GM12878 (cell line): ENCODE data around the gene DHFR. TPM values are rescaled to one million over a fixed set of nuclear protein-coding genes. Genes with fewer than 3 reads are reported as not detected.

Source experiments
- ATAC-seq: fragments of 200-7000 bp; cut with Tn5 transposase; 3 replicates; pipeline ENCODE4 v1.9.1; 2020; ENCODE audit warnings: mild to moderate bottlenecking, moderate library complexity
- BruUV-seq: library from RNA; stranded (reverse); fragments of 400-500 nt; replicated peaks from 2 replicates; lab custom pipeline; 2021; lab: Mats Ljungman, UMichigan
- CTCF ChIA-PET: fragments of 300-600 bp; sonication (Branson Sonifier 250); formaldehyde crosslinking; extraction: SDS; loops from one replicate; lab custom pipeline; 2021; ENCODE audit warnings: inconsistent platforms; lab: Yijun Ruan, JAX
- POLR2A ChIA-PET: fragments of 350-600 bp; formaldehyde crosslinking; extraction: SDS; loops from one replicate; lab custom pipeline; 2021; ENCODE audit warnings: inconsistent platforms; lab: Charles Lee
- RAD21 ChIA-PET: fragments of 300-600 bp; sonication (Branson Sonifier 250); formaldehyde crosslinking; loops from one replicate; lab custom pipeline; 2023; ENCODE audit warnings: antibody characterized with exemption; ENCODE audit not compliant: unreplicated experiment; lab: Charles Lee
- SMC1A ChIA-PET: fragments of 300-600 bp; sonication (Branson Sonifier 250); formaldehyde crosslinking; loops from one replicate; lab custom pipeline; 2023; ENCODE audit not compliant: unreplicated experiment, uncharacterized antibody; lab: Charles Lee
- DNase-seq: peaks from one replicate; pipeline ENCODE4 v3.0.0-alpha.2; 2011; ENCODE audit warnings: low read depth, low spot score
- FAIRE-seq: peaks from 3 replicates; lab custom pipeline; 2011; peaks lifted over from hg19 to GRCh38; lab: Jason Lieb, UNC
- H2AFZ ChIP-seq: 2 replicates; pipeline ENCODE4 v1.6.0; 2011; ENCODE audit warnings: low read depth, low read length, control low read depth; ENCODE audit not compliant: control insufficient read depth
- H3K27ac ChIP-seq: 2 replicates; pipeline ENCODE4 v1.5.1; 2011; ENCODE audit warnings: control low read depth; ENCODE audit not compliant: control insufficient read depth, insufficient read depth
- H3K27me3 ChIP-seq, 2 experiments: replicated peaks in 1 of 2; 2 replicates each; pipeline versions ENCODE4 v1.6.0 to v1.6.1; 2011; ENCODE audit warnings: low read length in 1 of 2; ENCODE audit not compliant: control insufficient read depth in 2 of 2, insufficient read depth in 2 of 2
- H3K36me3 ChIP-seq, 2 experiments: 2 replicates each; pipeline ENCODE4 v1.5.1; 2011; ENCODE audit warnings: low read length in 1 of 2; ENCODE audit not compliant: control insufficient read depth in 2 of 2, insufficient read depth in 2 of 2
- H3K4me1 ChIP-seq: 2 replicates; pipeline ENCODE4 v1.6.1; 2011; ENCODE audit warnings: mild to moderate bottlenecking, low read length, moderate library complexity, mixed read lengths; ENCODE audit not compliant: control insufficient read depth, insufficient read depth
- H3K4me2 ChIP-seq: 2 replicates; pipeline ENCODE4 v1.6.0; 2011; ENCODE audit warnings: control low read depth; ENCODE audit not compliant: control insufficient read depth, insufficient read depth
- H3K4me3 ChIP-seq: fragments of 200-600 bp; sonication (generic); 2 replicates; pipeline ENCODE4 v1.5.1; 2016
- H3K79me2 ChIP-seq: 2 replicates; pipeline ENCODE4 v1.6.0; 2011; ENCODE audit warnings: low read length; ENCODE audit not compliant: control insufficient read depth, insufficient read depth
- H3K9ac ChIP-seq: 2 replicates; pipeline ENCODE4 v1.8.0; 2011; ENCODE audit warnings: low read length, control low read depth, mixed read lengths; ENCODE audit not compliant: control insufficient read depth, insufficient read depth
- H3K9me3 ChIP-seq: replicated peaks from 3 replicates; pipeline ENCODE4 v1.5.1; 2011; ENCODE audit warnings: mild to moderate bottlenecking, low read length; ENCODE audit not compliant: control insufficient read depth, insufficient read depth
- H4K20me1 ChIP-seq: 2 replicates; pipeline ENCODE4 v1.6.0; 2011; ENCODE audit not compliant: control insufficient read depth, insufficient read depth
- BMI1 ChIP-seq: fragments of 450-650 bp; IDR thresholded peaks from 2 replicates; pipeline ENCODE4 v1.6.1; 2016; ENCODE audit warnings: mild to moderate bottlenecking, moderate library complexity, borderline replicate concordance
- CBX3 ChIP-seq: fragments of 200-600 bp; sonication (generic); IDR thresholded peaks from 2 replicates; pipeline ENCODE4 v1.6.1; 2016; ENCODE audit warnings: low read depth, borderline replicate concordance
- CBX5 ChIP-seq: sonication (generic); IDR thresholded peaks from 2 replicates; pipeline ENCODE4 v1.6.1; 2016; ENCODE audit warnings: low read depth, moderate library complexity, mild to moderate bottlenecking, inconsistent platforms
- CHD4 ChIP-seq: fragments of 200-600 bp; sonication (generic); IDR thresholded peaks from 2 replicates; pipeline ENCODE4 v1.6.1; 2016; ENCODE audit warnings: mild to moderate bottlenecking
- MTA3 ChIP-seq: IDR thresholded peaks from 2 replicates; pipeline ENCODE4 v1.6.1; 2012; ENCODE audit warnings: low read length, inconsistent platforms, borderline replicate concordance
- NFXL1 ChIP-seq: fragments of 450-650 bp; IDR thresholded peaks from 2 replicates; pipeline ENCODE4 v1.6.1; 2017; ENCODE audit warnings: antibody characterized with exemption, mild to moderate bottlenecking, borderline replicate concordance
- SIX5 ChIP-seq: IDR thresholded peaks from 2 replicates; pipeline ENCODE4 v1.6.1; 2011; ENCODE audit warnings: mild to moderate bottlenecking, low read depth, low read length, moderate library complexity; ENCODE audit not compliant: severe bottlenecking
- YBX1 ChIP-seq: fragments of 450-650 bp; IDR thresholded peaks from 2 replicates; pipeline ENCODE4 v1.6.1; 2016; ENCODE audit warnings: antibody characterized with exemption
- WGBS: methylation state at CpG from one replicate; pipeline ENCODE4 v1.1.6; 2016; ENCODE audit warnings: low lambda C conversion rate; ENCODE audit not compliant: insufficient replicate concordance, insufficient coverage; ENCODE audit errors: missing lambda C conversion rate; 5-methylcytosine and 5-hydroxymethylcytosine counted together
- in situ Hi-C: fragments of 300-500 bp; cut with MboI; formaldehyde crosslinking; loops from 9 replicates; pipeline ENCODE4 v1.14.3; 2018; ENCODE audit warnings: mixed read lengths
- intact Hi-C: fragments of 100-400 bp; cut with micrococcal nuclease; formaldehyde crosslinking; loops from one replicate; pipeline ENCODE4 v1.14.2; 2022; ENCODE audit not compliant: unreplicated experiment
- polyA plus RNA-seq, 11 experiments: library from polyadenylated mRNA; depleted of rRNA in 4 of 11; unstranded in 6 of 11; stranded (reverse) in 5 of 11; fragments of >200 nt; fragmentation: Nextera tagmentation in 4 of 11; fragmentation: Illumina TruSeq in 1 of 11; extraction: Ambion mirVana in 4 of 11; extraction: Trizol in 1 of 11; gene quantifications; 1 replicate in 1 of 11; 2 replicates in 10 of 11; pipeline versions ENCODE4 v1.2.1 to v1.2.3, GENCODE V29; 2011 to 2016; ENCODE audit warnings: inconsistent platforms in 2 of 11, missing spikeins in 2 of 11, low read depth in 1 of 11
- total RNA-seq, 4 experiments: library from RNA; depleted of rRNA in 3 of 4; stranded (reverse); fragments of >200 nt in 3 of 4; fragmentation: Illumina TruSeq in 1 of 4; extraction: Trizol in 1 of 4; gene quantifications; 2 replicates each; pipeline versions ENCODE4 v1.2.1 to v1.2.3, GENCODE V29; 2013 to 2021
- TF ChIP-seq, protein P1 (sequence below): fragments of 450-650 bp; IDR thresholded peaks from 2 replicates; pipeline ENCODE4 v1.6.1; 2017; ENCODE audit warnings: mild to moderate bottlenecking, moderate library complexity
- TF ChIP-seq, protein P2 (sequence below): fragments of 450-650 bp; IDR thresholded peaks from 2 replicates; pipeline ENCODE4 v1.6.1; 2018; ENCODE audit warnings: borderline replicate concordance, mild to moderate bottlenecking; ENCODE audit not compliant: partially characterized antibody
- TF ChIP-seq, protein P3 (sequence below): IDR thresholded peaks from 2 replicates; pipeline ENCODE4 v1.6.1; 2012; ENCODE audit warnings: low read depth, low read length, improper control_type of control experiment
- TF ChIP-seq, protein P4 (sequence below): fragments of 450-650 bp; IDR thresholded peaks from 2 replicates; pipeline ENCODE4 v1.6.1; 2016; ENCODE audit warnings: mild to moderate bottlenecking, moderate library complexity, borderline replicate concordance

Gene DHFR
- total and polyA plus RNA-seq, 10 of the 15 experiments (the other 5 are each of a cell fraction or from before 2014, with no cell fraction given), result 57.9 to 143 (median 71.4) TPM

DNA sequence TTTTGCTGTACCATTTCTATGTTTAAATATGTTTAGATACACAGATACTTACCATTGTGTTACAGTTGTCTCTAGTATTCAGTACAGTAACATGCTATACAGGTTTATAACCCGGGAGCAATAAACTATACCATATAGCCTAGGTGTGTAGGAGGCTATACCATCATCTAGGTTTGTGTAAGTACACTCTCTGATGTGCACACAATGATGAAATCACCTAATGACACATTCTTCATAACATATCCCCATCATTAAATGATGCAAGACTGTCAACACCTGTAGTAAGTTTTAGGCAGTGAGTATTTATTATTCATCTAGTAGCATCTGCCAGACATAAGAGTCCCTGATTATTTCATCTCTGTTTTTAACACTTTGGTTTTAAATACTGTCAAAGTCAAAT is 7.3 kb upstream of the DHFR start:
- no peaks in the 10 kb centered on the region for H3K4me1 ChIP-seq
- ATAC-seq (no peak), FAIRE-seq (peak; percentile 65), DNase-seq (no peak)
- H3K27ac ChIP-seq, result no peak overlapping the region
- RAD21 ChIA-PET, result no interaction called here
- SMC1A ChIA-PET, result no interaction called here
- H2AFZ ChIP-seq, result no peak overlapping the region
- H4K20me1 ChIP-seq, result no peaks in the 10 kb centered on the region
- H3K79me2 ChIP-seq, result no peaks in the 10 kb centered on the region; the same call in 1 of the 2 replicates
- CTCF ChIA-PET, result no interaction called here
- no peak overlapping the region for H3K9ac ChIP-seq
- 100% methylated on average over 1 of the region's 1 CpG for WGBS
- BruUV-seq, result no TSS peak
- H3K27me3 ChIP-seq, result no peaks in the 10 kb centered on the region
- no peaks in the 10 kb centered on the region; the same call in 2 of the 3 replicates for H3K9me3 ChIP-seq
- H3K36me3 ChIP-seq, result peaks cover 2 to 22% of the 10 kb centered on the region in 2 experiments
- POLR2A ChIA-PET, result no interaction called here
- H3K4me2 ChIP-seq, result no peak overlapping the region
- intact Hi-C loops (no loop called here), in situ Hi-C loops (no loop called here)
- no peak overlapping the region for H3K4me3 ChIP-seq
- TF ChIP-seq, protein P1, sequence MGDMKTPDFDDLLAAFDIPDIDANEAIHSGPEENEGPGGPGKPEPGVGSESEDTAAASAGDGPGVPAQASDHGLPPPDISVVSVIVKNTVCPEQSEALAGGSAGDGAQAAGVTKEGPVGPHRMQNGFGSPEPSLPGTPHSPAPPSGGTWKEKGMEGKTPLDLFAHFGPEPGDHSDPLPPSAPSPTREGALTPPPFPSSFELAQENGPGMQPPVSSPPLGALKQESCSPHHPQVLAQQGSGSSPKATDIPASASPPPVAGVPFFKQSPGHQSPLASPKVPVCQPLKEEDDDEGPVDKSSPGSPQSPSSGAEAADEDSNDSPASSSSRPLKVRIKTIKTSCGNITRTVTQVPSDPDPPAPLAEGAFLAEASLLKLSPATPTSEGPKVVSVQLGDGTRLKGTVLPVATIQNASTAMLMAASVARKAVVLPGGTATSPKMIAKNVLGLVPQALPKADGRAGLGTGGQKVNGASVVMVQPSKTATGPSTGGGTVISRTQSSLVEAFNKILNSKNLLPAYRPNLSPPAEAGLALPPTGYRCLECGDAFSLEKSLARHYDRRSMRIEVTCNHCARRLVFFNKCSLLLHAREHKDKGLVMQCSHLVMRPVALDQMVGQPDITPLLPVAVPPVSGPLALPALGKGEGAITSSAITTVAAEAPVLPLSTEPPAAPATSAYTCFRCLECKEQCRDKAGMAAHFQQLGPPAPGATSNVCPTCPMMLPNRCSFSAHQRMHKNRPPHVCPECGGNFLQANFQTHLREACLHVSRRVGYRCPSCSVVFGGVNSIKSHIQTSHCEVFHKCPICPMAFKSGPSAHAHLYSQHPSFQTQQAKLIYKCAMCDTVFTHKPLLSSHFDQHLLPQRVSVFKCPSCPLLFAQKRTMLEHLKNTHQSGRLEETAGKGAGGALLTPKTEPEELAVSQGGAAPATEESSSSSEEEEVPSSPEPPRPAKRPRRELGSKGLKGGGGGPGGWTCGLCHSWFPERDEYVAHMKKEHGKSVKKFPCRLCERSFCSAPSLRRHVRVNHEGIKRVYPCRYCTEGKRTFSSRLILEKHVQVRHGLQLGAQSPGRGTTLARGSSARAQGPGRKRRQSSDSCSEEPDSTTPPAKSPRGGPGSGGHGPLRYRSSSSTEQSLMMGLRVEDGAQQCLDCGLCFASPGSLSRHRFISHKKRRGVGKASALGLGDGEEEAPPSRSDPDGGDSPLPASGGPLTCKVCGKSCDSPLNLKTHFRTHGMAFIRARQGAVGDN, result no peak
- no peak for TF ChIP-seq CHD4
- TF ChIP-seq, protein P2, sequence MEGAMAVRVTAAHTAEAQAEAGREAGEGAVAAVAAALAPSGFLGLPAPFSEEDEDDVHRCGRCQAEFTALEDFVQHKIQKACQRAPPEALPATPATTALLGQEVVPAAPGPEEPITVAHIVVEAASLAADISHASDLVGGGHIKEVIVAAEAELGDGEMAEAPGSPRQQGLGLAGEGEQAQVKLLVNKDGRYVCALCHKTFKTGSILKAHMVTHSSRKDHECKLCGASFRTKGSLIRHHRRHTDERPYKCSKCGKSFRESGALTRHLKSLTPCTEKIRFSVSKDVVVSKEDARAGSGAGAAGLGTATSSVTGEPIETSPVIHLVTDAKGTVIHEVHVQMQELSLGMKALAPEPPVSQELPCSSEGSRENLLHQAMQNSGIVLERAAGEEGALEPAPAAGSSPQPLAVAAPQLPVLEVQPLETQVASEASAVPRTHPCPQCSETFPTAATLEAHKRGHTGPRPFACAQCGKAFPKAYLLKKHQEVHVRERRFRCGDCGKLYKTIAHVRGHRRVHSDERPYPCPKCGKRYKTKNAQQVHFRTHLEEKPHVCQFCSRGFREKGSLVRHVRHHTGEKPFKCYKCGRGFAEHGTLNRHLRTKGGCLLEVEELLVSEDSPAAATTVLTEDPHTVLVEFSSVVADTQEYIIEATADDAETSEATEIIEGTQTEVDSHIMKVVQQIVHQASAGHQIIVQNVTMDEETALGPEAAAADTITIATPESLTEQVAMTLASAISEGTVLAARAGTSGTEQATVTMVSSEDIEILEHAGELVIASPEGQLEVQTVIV, result no peak
- TF ChIP-seq, protein P3, sequence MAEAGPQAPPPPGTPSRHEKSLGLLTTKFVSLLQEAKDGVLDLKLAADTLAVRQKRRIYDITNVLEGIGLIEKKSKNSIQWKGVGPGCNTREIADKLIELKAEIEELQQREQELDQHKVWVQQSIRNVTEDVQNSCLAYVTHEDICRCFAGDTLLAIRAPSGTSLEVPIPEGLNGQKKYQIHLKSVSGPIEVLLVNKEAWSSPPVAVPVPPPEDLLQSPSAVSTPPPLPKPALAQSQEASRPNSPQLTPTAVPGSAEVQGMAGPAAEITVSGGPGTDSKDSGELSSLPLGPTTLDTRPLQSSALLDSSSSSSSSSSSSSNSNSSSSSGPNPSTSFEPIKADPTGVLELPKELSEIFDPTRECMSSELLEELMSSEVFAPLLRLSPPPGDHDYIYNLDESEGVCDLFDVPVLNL, result no peak
- no peak for TF ChIP-seq CBX3
- no peak for TF ChIP-seq YBX1
- TF ChIP-seq MTA3, result no peak
- no peak for TF ChIP-seq BMI1
- no peak for TF ChIP-seq NFXL1
- no peak for TF ChIP-seq CBX5
- TF ChIP-seq SIX5, result no peak
- TF ChIP-seq, protein P4, sequence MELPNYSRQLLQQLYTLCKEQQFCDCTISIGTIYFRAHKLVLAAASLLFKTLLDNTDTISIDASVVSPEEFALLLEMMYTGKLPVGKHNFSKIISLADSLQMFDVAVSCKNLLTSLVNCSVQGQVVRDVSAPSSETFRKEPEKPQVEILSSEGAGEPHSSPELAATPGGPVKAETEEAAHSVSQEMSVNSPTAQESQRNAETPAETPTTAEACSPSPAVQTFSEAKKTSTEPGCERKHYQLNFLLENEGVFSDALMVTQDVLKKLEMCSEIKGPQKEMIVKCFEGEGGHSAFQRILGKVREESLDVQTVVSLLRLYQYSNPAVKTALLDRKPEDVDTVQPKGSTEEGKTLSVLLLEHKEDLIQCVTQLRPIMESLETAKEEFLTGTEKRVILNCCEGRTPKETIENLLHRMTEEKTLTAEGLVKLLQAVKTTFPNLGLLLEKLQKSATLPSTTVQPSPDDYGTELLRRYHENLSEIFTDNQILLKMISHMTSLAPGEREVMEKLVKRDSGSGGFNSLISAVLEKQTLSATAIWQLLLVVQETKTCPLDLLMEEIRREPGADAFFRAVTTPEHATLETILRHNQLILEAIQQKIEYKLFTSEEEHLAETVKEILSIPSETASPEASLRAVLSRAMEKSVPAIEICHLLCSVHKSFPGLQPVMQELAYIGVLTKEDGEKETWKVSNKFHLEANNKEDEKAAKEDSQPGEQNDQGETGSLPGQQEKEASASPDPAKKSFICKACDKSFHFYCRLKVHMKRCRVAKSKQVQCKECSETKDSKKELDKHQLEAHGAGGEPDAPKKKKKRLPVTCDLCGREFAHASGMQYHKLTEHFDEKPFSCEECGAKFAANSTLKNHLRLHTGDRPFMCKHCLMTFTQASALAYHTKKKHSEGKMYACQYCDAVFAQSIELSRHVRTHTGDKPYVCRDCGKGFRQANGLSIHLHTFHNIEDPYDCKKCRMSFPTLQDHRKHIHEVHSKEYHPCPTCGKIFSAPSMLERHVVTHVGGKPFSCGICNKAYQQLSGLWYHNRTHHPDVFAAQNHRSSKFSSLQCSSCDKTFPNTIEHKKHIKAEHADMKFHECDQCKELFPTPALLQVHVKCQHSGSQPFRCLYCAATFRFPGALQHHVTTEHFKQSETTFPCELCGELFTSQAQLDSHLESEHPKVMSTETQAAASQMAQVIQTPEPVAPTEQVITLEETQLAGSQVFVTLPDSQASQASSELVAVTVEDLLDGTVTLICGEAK, result no peak
